T-helper 1 cell treated with Interleukin-12 subunit alpha and Interleukin-12 subunit beta and Interleukin-4 antibody, amounts not matched to agents 30 ng/mL and 1 ng/mL, for 36 hours (primary cell): ENCODE data around the gene IER2. TPM values are rescaled to one million over a fixed set of nuclear protein-coding genes. Genes with fewer than 3 reads are reported as not detected.
"Not testable (repeated sequence)": the region's sequence is repeated elsewhere in the genome, so short reads cannot be mapped to it uniquely, and the experiment has no call there.

ENCODE experiments used
- intact Hi-C: fragments of 100-400 bp; cut with micrococcal nuclease; formaldehyde crosslinking; loops from one replicate; pipeline ENCODE4 v1.15.1; 2024
- total RNA-seq: library from RNA; stranded (reverse); gene quantifications from 2 replicates; pipeline ENCODE4 v1.2.3, GENCODE V29; 2022

IER2 gene
- total RNA-seq, 1 donor from 2014 or later, result 248 TPM

DNA sequence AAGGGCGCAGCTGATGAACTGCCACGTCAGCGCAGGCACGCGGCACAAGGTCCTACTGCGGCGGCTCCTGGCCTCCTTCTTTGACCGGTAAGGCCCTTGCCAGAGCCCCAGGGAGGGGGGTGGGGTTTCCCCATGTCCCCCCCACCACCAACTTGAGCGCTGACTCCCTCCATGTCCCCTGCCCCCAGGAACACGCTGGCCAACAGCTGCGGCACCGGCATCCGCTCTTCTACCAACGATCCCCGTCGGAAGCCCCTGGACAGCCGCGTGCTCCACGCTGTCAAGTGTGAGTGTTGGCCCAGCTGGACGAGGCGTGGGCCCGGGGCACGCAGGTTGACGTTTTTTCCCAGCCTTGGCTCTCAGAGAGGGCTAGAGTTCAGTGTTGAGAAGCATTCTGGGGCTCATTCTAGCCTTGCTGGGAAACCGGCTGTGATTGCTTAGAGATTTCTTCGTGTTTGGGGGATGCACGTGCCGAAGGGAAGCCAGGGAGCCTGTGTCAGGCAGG is 12.9 kb upstream of the IER2 start:
- intact Hi-C loops, result no loop called here

DNA sequence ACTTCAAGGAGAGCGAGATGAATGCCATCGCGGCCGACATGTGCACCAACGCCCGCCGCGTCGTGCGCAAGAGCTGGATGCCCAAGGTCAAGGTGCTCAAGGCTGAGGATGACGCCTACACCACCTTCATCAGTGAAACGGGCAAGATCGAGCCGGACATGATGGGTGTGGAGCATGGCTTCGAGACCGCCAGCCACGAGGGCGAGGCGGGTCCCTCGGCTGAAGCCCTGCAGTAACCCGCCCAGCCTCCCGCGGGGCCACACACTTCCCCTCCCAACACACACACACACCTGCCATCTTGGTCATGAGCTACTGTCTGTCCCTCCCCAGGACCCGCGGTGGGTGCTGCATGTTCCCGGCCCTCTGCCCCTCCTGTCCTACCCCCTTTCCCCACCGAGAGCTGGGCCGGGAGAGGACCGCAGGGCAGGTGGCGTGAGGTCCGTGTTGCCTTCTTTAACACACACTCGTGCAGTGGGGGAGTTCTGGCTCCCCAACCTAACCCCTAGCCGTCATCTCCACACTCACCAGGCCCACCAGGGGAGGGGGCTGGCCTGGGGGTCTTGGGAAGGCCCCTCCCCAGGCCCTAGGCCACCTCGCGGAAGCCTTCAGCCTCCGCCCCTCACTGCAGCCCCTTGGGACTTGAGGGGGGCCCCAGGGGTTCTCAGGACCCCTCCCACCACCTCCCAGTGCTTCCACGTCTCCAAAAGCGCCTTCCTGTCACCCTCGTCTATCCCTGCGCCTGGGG is 11.9 kb upstream of the IER2 start:
- intact Hi-C loops, result no loop called here

DNA sequence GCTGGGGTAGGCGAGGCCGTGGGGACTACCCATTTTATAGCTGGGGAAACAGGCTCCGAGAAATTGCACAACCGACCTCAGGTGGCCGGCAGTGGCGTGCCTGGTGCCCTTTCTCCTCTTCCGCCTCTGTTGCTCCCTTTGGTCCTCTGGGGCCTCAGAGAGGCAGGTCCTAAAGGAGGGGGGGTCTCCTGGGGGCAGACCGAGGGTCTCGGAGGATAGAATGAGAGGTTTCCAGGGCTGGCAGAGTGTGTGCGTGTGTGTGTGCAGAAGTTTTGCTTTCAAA is 11.4 kb upstream of the IER2 start:
- intact Hi-C loops, result no loop called here

DNA sequence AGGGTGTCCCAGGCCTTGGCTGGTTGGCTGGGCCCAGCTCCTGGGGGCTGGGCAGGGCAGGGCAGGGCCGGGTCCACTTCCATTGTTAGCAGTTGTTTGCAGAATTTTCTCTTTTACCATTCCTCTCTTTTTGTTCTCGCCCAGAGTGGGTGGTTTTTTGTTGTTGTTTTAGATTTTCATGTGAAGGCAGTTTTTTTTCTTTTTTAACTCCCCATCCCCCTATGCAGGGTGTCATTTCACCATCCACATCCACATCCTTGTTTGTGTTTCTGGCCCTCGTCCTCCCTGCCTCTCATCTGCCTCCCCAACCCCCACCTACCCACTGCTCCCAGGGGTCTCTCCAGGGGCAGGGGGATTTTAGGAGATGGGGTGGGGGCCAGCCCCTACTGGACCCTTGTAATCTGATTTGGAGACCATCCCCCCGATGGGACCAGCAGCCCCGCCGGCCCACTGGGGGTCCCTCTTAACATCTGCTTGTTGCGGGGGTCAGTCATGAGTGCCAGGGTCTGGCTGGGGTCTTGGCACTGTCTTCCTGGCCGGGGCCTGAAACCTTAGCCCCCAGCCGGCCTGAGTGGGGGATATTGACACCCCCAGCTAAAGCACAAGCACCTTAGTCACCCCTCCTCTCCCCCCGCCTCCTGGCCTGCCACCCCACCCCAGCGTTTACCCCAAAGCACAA is 10.4 kb upstream of the IER2 start:
- intact Hi-C loops, result no loop called here

DNA sequence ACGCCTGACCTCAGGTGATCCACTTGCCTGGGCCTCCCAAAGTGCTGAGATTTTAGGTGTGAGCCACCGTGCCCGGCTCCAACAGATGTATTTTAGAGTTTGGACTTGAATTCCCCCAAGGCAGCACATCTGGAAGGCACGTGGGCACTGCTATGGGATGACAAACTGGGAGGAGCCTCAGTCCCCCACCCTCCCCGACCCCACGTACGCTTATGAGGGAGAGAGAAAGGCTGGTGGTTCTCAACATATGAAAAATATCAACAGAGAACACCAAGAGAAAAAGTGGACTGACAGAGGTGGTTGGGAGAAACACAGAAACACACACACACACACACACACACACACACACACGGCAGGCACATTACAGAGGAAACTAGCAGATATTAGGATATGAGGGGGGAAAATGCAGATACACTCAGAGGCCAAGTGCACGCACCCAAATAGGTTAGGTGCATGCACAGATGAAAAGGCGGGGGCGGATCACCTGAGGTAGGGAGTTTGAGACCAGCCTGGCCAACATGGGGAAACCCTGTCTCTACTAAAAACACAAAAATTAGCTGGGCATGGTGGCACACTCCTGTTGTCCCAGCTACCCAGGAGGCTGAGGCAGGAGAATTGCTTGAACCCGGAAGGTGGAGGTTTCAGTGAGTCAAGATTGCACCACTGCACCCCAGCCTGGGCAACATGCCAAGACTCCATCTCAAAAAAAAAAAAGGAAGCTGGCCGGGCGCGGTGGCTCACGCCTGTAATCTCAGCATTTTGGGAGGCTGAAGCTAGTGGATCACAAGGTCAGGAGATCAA is 3.2 kb upstream of the IER2 start:
- intact Hi-C loops, result no loop called here

DNA sequence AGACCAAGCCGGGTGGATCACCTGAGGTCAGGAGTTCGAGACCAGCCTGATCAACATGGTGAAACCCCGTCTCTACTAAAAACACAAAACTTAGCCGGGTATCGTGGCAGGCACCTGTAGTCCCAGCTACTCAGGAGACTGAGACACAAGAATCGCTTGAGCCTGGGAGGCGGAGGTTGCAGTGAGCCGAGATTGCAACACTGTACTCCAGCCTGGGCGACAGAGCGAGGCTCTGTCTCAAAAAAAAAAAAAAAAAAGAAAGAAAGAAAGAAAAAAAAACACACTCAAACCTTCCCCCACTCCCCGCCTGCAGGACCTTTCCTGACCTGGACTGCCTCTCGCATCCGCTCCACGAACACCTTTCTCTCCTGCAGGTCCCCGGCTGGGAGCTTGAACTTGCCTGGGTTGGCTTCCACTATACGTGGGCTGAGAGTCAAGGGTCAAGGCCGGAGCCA is 1.0 kb upstream of the IER2 start:
- intact Hi-C loops, result not testable (repeated sequence)

DNA sequence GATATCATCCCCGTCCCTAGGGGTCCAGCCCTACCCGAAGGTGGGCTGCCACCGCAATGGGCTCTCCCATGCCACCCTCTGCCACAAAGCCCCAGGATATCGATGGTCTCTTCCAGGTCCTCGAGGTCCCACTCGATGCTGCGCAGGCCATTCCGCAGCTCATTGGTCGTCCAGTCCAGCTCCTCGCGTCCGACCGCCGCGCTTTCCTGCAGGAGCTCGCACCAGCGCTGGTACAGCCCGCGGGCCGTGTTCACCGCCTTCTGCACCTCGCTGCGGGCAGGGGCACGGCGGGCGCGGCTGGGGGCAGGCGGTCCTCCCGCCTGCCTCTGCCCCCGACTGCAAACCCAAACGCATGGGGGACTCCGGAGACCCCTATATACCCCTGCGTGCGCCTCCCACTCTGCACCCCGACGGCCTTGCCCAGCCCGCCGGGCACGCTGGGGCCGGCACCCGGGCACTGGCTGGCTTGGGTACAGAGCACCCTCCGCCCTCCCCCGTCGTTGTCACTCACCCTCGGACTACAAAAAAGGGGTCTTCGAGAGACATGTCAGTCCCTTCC is 504 bp upstream of the IER2 start:
- intact Hi-C loops, result loop anchor here (1.0 to 10.0 kb wide), 13 partner anchors 17 to 1375 kb away; partner anchors contain the start of genes DHPS, JUNB, NACC1 and RFX1

DNA sequence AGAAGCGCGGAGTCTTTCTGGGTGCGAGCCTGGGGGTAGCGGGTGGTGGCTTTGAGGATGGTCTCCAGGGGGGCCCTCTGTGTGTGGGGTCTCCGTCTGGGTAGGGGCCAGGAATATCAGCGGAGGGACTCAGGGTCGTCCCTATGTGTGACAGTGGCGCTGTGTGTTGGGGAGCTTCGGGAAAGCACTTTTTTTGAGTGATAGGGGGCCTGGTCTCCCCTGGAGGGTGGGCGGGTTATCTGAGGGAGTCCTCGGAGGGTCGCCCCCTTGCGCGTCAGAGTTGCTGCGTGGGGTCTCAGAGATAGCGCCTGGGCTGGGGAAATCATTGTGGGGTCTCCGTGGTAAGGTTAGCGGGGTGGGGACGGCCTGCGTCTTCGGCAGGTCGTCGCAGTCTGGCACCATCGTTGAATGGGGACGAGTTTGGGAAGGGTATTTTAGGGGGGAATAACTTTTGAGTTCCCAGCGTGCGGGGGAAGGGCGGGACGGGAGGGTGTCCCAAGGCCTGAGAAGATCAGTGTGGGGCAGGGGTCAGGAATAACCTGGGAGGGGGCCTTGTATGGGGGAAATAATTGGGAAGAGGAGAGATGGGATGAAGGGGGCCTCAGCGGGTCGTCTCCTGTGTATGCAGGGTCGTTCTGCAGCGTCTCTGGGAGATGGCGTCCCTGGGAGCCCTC is 857 bp downstream of the IER2 start:
- intact Hi-C loops, result loop anchor here (1.0 to 10.0 kb wide), 16 partner anchors 16 to 1374 kb away; partner anchors contain the start of genes CALR, DHPS, FARSA and JUNB

DNA sequence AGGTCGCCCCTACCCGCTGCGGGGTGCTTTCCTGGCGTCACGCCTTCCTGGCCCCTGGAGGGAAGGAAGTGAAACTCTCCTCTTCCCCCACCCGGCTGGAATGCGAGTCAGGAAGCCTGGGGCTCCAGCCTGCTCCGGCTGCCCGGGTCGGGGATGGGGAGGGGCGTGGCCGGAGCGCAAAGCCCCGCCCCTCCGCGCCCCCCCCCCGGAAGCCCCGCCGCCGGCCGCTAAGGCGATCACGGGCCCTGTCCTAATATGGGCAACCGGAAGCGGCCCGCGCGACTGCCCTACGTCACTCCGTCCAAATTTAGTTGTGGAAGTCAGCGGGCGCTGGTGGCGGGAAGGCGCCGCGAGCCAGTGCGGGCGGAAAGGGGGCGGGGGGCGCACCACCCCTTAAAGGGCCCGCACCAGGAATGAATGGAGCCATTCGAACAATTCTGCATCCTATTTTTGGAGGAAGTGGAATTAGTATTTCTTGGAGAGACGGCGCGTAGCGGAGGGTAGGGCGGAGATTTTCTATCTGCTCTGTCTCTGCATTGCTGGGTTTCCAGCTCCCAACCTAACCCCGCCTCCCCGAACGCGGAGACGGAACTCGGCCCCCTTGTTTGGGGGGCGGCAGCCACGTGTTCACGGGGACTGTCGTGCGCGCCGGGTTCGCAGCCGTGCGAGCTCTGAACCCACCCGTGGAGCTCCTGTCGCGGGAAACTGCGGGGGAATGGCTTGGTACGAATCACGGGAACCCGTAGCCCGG is 1.6 kb downstream of the IER2 start:
- intact Hi-C loops, result loop anchor here (1.0 to 10.0 kb wide), 13 partner anchors 16 to 1373 kb away; partner anchors contain the start of genes CALR, DDX39A, DHPS and FARSA

DNA sequence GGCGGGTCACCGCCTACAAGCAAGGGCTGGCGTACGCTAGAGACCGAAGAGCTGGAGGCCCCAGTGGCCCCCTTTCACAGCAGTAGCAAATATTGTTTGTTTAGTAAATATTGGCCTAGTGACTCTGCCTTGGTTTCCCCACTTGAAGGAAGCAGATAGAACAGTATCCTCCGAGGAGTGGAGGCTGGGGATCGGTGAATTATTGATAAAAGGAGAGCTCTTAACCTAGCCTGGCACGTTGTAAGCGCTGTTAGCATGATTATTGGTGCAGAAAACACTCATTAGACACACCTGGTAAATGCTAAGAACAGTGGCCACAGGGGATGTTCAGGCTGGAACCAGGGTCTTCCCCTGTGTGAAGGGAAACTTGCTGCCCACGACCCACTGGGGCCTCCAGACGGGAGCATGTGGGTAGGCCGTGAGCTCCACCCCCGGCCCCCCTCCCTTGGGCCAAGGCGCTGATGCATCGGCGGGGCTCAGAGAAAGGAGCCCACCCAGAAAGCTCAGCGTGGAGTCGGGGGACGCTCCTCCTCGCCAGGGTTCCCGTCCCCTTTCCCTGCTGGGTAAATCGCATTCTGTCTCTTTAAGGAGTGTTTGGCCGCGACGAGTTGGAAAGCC is 2.3 kb downstream of the IER2 start:
- intact Hi-C loops, result loop anchor here (2.0 to 10.0 kb wide), 8 partner anchors 470 to 1372 kb away; partner anchors contain the start of genes DDX39A, DHPS, RFX1 and TECR

DNA sequence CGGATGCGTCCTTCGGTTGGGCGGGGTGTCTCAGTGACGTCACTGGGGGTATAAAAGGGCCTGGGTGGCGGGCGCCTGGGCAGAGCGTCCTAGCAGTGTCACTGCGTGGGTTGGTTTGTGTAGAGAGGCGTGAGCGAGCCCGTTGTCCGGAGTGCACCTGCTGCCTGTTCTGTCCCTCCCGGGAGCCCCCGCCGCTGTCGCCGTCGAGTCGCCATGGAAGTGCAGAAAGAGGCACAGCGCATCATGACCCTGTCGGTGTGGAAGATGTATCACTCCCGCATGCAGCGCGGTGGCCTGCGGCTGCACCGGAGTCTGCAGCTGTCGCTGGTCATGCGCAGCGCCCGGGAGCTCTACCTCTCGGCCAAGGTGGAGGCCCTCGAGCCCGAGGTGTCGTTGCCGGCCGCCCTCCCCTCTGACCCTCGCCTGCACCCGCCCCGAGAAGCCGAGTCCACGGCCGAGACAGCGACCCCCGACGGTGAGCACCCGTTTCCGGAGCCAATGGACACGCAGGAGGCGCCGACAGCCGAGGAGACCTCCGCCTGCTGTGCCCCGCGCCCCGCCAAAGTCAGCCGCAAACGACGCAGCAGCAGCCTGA is 2.9 kb downstream of the IER2 start:
- intact Hi-C loops, result loop anchor here (2.0 to 10.0 kb wide), 8 partner anchors 471 to 1372 kb away; partner anchors contain the start of genes DDX39A, DHPS, RFX1 and TECR

DNA sequence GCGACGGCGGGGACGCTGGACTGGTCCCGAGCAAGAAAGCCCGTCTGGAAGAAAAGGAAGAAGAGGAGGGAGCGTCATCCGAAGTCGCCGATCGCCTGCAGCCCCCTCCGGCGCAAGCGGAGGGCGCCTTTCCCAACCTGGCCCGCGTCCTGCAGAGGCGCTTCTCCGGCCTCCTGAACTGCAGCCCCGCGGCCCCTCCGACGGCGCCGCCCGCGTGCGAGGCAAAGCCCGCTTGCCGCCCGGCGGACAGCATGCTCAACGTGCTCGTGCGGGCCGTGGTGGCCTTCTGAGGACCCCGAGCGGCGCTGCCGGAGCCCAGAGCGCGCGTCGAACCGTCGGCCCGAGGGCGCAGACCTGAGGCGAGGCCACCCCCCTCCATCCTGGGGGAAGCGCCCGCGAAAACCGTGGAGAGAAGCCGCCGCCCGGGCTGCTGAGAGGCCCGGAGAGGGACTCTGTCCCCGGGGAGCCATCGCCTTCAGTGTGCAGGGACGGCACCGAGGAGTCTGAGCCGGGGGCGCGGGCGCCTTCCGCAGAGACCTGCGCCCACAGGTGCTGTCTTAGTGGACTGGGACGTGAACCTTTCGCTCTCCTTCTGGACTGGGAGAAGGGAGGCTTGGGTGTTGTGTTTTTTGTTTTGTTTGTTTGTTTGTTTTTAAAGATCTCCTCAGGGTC is 3.5 kb downstream of the IER2 start:
- intact Hi-C loops, result loop anchor here (2.0 to 10.0 kb wide), 8 partner anchors 471 to 1371 kb away; partner anchors contain the start of genes DDX39A, DHPS, RFX1 and TECR

DNA sequence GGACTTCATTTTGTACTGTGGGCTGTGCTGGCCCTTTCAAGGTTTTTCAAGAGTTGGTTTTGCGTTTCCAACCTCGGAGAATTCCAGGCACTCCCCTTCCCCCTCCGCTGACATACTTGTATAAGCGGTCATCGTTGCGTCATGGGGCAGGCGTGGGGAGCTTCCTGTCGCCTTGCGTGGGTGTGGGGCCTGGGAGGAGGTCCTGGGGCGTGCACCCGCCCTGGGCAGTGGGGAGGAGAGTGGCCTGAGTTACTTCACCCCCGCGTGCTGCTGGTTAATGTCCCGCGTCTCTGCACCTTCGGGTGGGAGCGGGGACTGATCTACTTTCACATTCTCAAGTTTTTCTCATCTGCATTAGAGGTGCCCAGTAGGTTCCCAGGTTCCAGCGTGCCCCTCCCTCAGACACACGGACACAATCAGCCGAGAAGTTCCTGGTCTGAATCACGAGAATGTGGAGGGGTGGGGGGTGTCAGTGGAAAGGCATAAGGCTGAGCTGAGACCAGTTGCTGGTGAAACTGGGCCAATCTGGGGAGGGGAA is 4.1 kb downstream of the IER2 start:
- intact Hi-C loops, result loop anchor here (5.0 to 10.0 kb wide), 7 partner anchors 472 to 1370 kb away; partner anchors contain the start of genes DHPS, RFX1, TECR and ZNF490

DNA sequence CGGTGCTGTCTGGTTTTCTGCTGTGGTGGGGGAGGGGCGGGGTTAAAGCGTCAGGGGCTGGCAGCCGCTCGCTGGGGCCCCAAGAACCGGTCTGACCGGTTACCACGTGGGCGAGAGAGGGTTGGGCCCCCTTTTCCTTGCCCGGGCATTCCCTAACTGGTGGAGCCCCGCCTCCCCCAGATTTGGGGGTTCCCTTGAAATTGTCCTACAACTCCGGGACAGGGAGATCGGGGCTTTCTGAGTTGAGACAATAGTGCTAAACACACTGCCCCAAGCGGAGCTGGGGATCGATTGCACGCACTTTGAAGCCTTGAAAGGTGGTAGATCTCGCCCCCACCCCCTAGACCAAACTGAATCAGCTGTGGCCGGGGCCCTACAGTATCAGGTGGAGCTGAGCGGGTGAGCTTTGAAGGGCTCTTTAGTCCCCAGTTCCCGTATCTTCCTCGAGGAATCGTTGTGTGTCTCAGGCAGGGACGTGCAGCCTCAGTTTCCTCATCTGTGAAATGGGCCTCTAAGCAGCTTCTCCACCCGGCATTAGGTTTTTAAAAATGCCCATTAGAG is 4.8 kb downstream of the IER2 start:
- intact Hi-C loops, result loop anchor here (1.0 to 10.0 kb wide), 11 partner anchors 8 to 1370 kb away; partner anchors contain the start of genes DHPS, JUNB, RFX1 and TECR

DNA sequence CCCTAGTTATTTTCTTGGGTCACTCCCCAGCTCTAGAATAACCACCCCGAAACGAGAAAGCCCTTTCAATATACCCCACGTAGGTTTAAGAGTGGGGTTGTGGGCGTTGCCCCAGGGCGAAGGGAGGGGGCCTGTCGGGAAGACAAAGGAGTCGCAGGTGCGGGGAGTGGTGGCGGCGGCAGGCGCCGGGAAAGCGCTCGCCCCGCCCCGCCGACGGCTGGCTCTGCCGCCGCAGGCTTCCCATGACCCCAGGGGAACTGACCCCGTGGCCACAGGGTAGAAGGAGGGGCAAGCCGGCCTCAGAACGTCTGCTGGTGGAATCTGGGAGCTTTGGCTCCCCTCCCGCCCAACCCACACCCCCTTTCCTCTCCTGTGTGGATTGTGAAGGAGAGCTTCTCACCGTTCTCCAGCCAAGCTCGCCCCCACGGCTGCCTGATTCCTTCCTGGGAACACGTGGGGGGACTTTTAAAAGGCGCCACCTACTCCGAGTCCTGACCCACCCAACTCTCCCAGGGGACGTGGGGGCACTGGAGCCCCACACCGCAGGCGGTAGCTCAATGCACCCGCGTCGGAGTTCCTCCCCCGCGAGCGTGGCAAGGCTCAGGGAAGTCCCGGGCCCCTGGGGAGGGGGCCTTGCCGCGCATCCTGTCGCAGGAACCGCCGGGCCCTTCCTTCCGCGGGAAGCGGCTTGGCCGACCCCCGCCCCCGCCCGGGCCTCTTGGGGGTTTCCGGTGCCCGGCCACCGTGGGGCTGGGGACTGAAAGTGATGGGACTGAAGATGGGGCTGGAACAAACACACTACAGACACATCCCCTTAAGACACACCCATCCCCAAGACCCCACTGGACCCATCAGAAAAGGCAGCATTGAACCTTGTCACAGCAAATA is 5.5 kb downstream of the IER2 start:
- intact Hi-C loops, result loop anchor here (1.0 to 10.0 kb wide), 9 partner anchors 8 to 1369 kb away; partner anchors contain the start of genes JUNB, TECR, ZNF490 and ZNF791

DNA sequence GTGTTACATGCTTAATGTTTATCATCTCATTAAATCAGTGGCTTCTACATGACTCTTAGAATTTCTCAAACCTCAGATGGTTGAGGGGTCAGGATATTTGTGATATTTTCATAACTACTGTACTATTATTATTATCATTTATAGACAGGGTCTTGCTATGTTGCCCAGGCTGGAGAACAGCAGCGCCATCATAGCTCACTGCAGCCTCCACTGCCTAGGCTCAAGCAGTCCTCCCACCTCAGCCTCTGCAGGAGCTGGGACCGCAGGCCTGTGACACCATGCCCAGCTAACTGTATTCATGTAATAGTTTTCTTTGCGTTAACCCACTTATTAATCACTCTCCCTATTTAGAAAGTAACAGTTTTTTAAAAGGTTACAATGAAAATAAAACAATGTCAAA is 9.5 kb downstream of the IER2 start:
- intact Hi-C loops, result loop anchor here (5.0 to 10.0 kb wide), 4 partner anchors 545 to 1365 kb away; partner anchors contain the start of genes TECR, ZNF490 and ZNF791
